Natural killer cell (primary cell): ENCODE measurements around the gene PPP1R9A. TPM values are rescaled to one million over a fixed set of nuclear protein-coding genes. Genes with fewer than 3 reads are reported as not detected.

Experiments used
- ATAC-seq, 3 donors: fragments of 150-1000 bp in 2 of 3; fragments of 200-7000 bp in 1 of 3; cut with Tn5 transposase; 1 replicate in 1 of 3; 2 replicates in 2 of 3; pipeline ENCODE4 v1.10.0; 2021; ENCODE audit warnings: mild to moderate bottlenecking in 2 of 3, moderate library complexity in 2 of 3
- DNase-seq, 2 donors: peaks; one replicate each; pipeline versions ENCODE4 v3.0.0 to v3.0.0-alpha.2; 2013 to 2021; ENCODE audit warnings: mixed read lengths in 1 of 2
- H3K27ac ChIP-seq: one replicate; pipeline ENCODE4 v1.5.1; 2013; ENCODE audit warnings: mild to moderate bottlenecking, low read length
- H3K27me3 ChIP-seq: one replicate; pipeline ENCODE4 v1.6.1; 2013; ENCODE audit warnings: low read length; ENCODE audit not compliant: control insufficient read depth, insufficient read depth
- H3K36me3 ChIP-seq: one replicate; pipeline ENCODE4 v1.6.1; 2013; ENCODE audit warnings: low read length; ENCODE audit not compliant: control insufficient read depth, insufficient read depth
- H3K4me1 ChIP-seq: one replicate; pipeline ENCODE4 v1.6.1; 2013; ENCODE audit warnings: low read length; ENCODE audit not compliant: control insufficient read depth, insufficient read depth
- H3K4me3 ChIP-seq: one replicate; pipeline ENCODE4 v1.5.1; 2013; ENCODE audit warnings: low read length
- H3K9me3 ChIP-seq: one replicate; pipeline ENCODE4 v1.6.1; 2013; ENCODE audit warnings: low read length; ENCODE audit not compliant: control insufficient read depth, insufficient read depth
- H3K27ac Mint-ChIP-seq, 2 donors: one replicate each; pipeline ENCODE4 v1.8.0; 2022; ENCODE audit warnings: mild to moderate bottlenecking in 2 of 2, mixed read lengths in 2 of 2, moderate library complexity in 1 of 2
- H3K27me3 Mint-ChIP-seq, 2 donors: one replicate each; pipeline ENCODE4 v1.8.0; 2022; ENCODE audit warnings: low read depth in 2 of 2, mixed read lengths in 2 of 2
- H3K36me3 Mint-ChIP-seq: one replicate; pipeline ENCODE4 v1.8.0; 2022; ENCODE audit warnings: mixed read lengths
- H3K4me1 Mint-ChIP-seq, 2 donors: one replicate each; pipeline ENCODE4 v1.8.0; 2022; ENCODE audit warnings: mixed read lengths in 2 of 2
- H3K4me3 Mint-ChIP-seq: one replicate; pipeline ENCODE4 v1.8.0; 2022; ENCODE audit warnings: mild to moderate bottlenecking, moderate library complexity, mixed read lengths
- H3K9me3 Mint-ChIP-seq, 2 donors: one replicate each; pipeline ENCODE4 v1.8.0; 2022; ENCODE audit warnings: mixed read lengths in 2 of 2
- WGBS: methylation state at CpG from one replicate; pipeline ENCODE4 v1.1.7; 2013; ENCODE audit warnings: missing lambda C conversion rate; ENCODE audit not compliant: insufficient coverage; 5-methylcytosine and 5-hydroxymethylcytosine counted together
- intact Hi-C: fragments of 100-400 bp; cut with micrococcal nuclease; formaldehyde crosslinking; loops from one replicate; pipeline ENCODE4 v1.14.2; 2022
- total RNA-seq, 4 donors: library from RNA; stranded (reverse); fragments of 120-200 nt in 1 of 4; gene quantifications; one replicate each; pipeline versions ENCODE4 v1.2.3 to v1.2.4, GENCODE V29; 2013 to 2022
- TF ChIP-seq, protein P1 (sequence below): fragments of 200-600 bp; IDR thresholded peaks from one replicate; pipeline ENCODE4 v1.8.0; 2022; ENCODE audit warnings: antibody characterized with exemption

Gene PPP1R9A
- total RNA-seq, 3 donors from 2014 or later (not counting 1 experiment from before 2014, with no cell fraction given): 1.6 to 6.0 (median 2.0) TPM

GRCh38 chr7:94912085-94912484 lies 4.7 kb downstream of the PPP1R9A start:
- Mint-ChIP-seq H3K27me3 (peaks cover 15 to 33% of the 10 kb centered on the region in 2 donors), H3K36me3 (no peaks in the 10 kb centered on the region), H3K4me1 (peaks cover 10 to 15% of the 10 kb centered on the region in 2 donors), H3K4me3 (no peak overlapping the region), H3K27ac (no peak overlapping the region), H3K9me3 (no peaks in the 10 kb centered on the region)
- Histone ChIP-seq H3K36me3 (no peaks in the 10 kb centered on the region), H3K4me3 (no peak overlapping the region), H3K27me3 (no peaks in the 10 kb centered on the region), H3K9me3 (no peaks in the 10 kb centered on the region), H3K4me1 (peaks cover 11% of the 10 kb centered on the region), H3K27ac (no peak overlapping the region)
- TF ChIP-seq, protein P1, sequence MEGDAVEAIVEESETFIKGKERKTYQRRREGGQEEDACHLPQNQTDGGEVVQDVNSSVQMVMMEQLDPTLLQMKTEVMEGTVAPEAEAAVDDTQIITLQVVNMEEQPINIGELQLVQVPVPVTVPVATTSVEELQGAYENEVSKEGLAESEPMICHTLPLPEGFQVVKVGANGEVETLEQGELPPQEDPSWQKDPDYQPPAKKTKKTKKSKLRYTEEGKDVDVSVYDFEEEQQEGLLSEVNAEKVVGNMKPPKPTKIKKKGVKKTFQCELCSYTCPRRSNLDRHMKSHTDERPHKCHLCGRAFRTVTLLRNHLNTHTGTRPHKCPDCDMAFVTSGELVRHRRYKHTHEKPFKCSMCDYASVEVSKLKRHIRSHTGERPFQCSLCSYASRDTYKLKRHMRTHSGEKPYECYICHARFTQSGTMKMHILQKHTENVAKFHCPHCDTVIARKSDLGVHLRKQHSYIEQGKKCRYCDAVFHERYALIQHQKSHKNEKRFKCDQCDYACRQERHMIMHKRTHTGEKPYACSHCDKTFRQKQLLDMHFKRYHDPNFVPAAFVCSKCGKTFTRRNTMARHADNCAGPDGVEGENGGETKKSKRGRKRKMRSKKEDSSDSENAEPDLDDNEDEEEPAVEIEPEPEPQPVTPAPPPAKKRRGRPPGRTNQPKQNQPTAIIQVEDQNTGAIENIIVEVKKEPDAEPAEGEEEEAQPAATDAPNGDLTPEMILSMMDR: no peak
- intact Hi-C loops: no loop called here
- DNase-seq (no peak), ATAC-seq (no peak)

- peaks cover 12 to 31% of the 10 kb centered on the region in 2 donors for H3K27me3 Mint-ChIP-seq
- no peak for ATAC-seq
- H3K27ac ChIP-seq: no peak overlapping the region
- intact Hi-C loops: no loop called here
- H3K36me3 ChIP-seq: no peaks in the 10 kb centered on the region
- H3K9me3 Mint-ChIP-seq: no peaks in the 10 kb centered on the region
- H3K36me3 Mint-ChIP-seq: no peaks in the 10 kb centered on the region
- no peaks in the 10 kb centered on the region for H3K9me3 ChIP-seq
- DNase-seq: no peak
- peaks cover 9 to 13% of the 10 kb centered on the region in 2 donors for H3K4me1 Mint-ChIP-seq
- no peak overlapping the region for H3K27ac Mint-ChIP-seq
- TF ChIP-seq, protein P1: no peak
- H3K4me1 ChIP-seq: peaks cover 2% of the 10 kb centered on the region
- no peak overlapping the region for H3K4me3 Mint-ChIP-seq
- no peak overlapping the region for H3K4me3 ChIP-seq
- H3K27me3 ChIP-seq: no peaks in the 10 kb centered on the region
Observed at GRCh38 chr7:94913391-94913790, 6.0 kb downstream of the PPP1R9A start.

DNA sequence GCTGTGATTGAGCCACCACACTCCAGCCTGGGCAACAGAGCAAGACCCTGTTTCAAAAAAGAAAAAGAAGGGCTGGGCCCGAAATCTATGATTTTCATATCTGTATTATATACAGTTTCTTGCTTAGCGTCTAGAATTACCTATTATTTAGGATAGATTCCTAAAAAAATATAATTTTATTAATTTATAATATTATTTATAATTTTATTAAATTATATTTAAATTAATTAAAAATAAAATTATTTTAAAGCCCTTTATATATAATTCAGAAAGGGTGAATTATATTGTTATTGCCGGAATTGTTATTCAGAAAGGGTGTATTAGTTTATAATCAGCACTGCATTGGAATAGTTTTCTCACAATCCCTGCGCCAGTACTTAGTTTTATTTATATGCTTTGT lies 14.5 kb downstream of the PPP1R9A start:
- Histone ChIP-seq H3K4me1 (no peaks in the 10 kb centered on the region), H3K27me3 (no peaks in the 10 kb centered on the region), H3K27ac (no peak overlapping the region), H3K9me3 (no peaks in the 10 kb centered on the region), H3K36me3 (no peaks in the 10 kb centered on the region), H3K4me3 (no peak overlapping the region)
- Mint-ChIP-seq H3K36me3 (no peaks in the 10 kb centered on the region), H3K27ac (no peak overlapping the region), H3K9me3 (no peaks in the 10 kb centered on the region), H3K27me3 (no peaks in the 10 kb centered on the region), H3K4me3 (no peak overlapping the region), H3K4me1 (peaks cover 0 to 8% of the 10 kb centered on the region in 2 donors)
- WGBS: 88% methylated on average over 1 of the region's 4 CpGs
- DNase-seq (no peak), ATAC-seq (no peak)
- TF ChIP-seq, protein P1: no peak
- intact Hi-C loops: no loop called here

DNA sequence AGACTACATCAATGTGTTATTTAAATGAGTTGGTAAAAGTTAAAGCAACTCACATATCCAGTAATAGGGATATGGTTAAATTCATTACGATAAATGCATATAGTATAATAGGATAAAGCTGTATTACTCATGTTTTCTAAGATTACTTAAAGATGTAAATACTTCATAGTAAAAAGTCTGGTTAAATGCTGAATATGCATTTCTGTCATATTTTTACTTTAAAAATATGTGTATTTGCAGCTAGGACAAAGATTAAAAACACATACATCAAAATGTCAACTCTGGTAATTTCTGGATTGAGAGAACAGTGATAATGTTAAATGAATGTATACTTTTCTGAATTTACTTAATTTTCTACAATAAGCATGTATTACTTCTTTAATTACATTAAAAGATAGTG lies 15.1 kb downstream of the PPP1R9A start:
- WGBS: no CpG with 5 or more reads among the region's 1 CpG
- intact Hi-C loops: no loop called here

More for the DNA sequence above, 15.1 kb downstream of the PPP1R9A start:
- H3K4me1 ChIP-seq: no peaks in the 10 kb centered on the region
- H3K27me3 Mint-ChIP-seq: no peaks in the 10 kb centered on the region
- no peak overlapping the region for H3K4me3 ChIP-seq
- H3K27me3 ChIP-seq: no peaks in the 10 kb centered on the region
- H3K27ac ChIP-seq: no peak overlapping the region
- no peak for DNase-seq
- no peak for ATAC-seq
- TF ChIP-seq, protein P1: no peak
- no peak overlapping the region for H3K4me3 Mint-ChIP-seq
- H3K36me3 ChIP-seq: no peaks in the 10 kb centered on the region
- H3K9me3 Mint-ChIP-seq: no peaks in the 10 kb centered on the region
- no peak overlapping the region for H3K27ac Mint-ChIP-seq
- H3K36me3 Mint-ChIP-seq: no peaks in the 10 kb centered on the region
- no peaks in the 10 kb centered on the region for H3K9me3 ChIP-seq
- H3K4me1 Mint-ChIP-seq: peaks cover 0 to 8% of the 10 kb centered on the region in 2 donors
